Measurements from ENCODE around the gene STAT6.

STAT6 gene

GRCh38 chr12:57085999-57086492 lies 25.1 kb downstream of the STAT6 start:
- Histone ChIP-seq H3K79me2 (ENCODE audit: insufficient read depth, low read length) (peaks cover 17% of the 10 kb centered on the region), H3F3A (ENCODE audit: low read depth) (no peaks in the 10 kb centered on the region), H4K20me1 (ENCODE audit: insufficient read depth, low read length, poor library complexity, severe bottlenecking) (peaks cover under 1% of the 10 kb centered on the region), H3K4me2 (ENCODE audit: low read depth, low read length, poor library complexity, severe bottlenecking) (peak overlapping the region; percentile 92), H3K27me3 (ENCODE audit: insufficient read depth, low read length, poor library complexity, severe bottlenecking) (no peaks in the 10 kb centered on the region), H3K9ac (ENCODE audit: low read depth, low read length, poor library complexity, severe bottlenecking) (peak overlapping the region; percentile 91), H3K9me2 (replicated peaks; ENCODE audit: low read depth, low read length) (no peaks in the 10 kb centered on the region), H2AFZ (ENCODE audit: low read length) (peak overlapping the region; percentile 73), H3K4me1 (ENCODE audit: insufficient read depth, low read length, poor library complexity, severe bottlenecking) (peaks cover 20% of the 10 kb centered on the region), H3K4me3 (ENCODE audit: low read length, poor library complexity, severe bottlenecking) (peak overlapping the region; percentile 78), H3K36me3 (ENCODE audit: insufficient read depth, low read length) (no peaks in the 10 kb centered on the region), H3K9me3 (ENCODE audit: insufficient read depth, low read depth, low read length) (no peaks in the 10 kb centered on the region)
- no peak for TF ChIP-seq EZH2phosphoT487 (IDR thresholded peaks at IDR 0.05; ENCODE audit: borderline replicate concordance)

GRCh38 chr12:57080855-57081254 lies 30.3 kb downstream of the STAT6 start:
- Histone ChIP-seq H3K79me2 (ENCODE audit: insufficient read depth, low read length) (peaks cover 18% of the 10 kb centered on the region), H3K36me3 (ENCODE audit: insufficient read depth, low read length) (no peaks in the 10 kb centered on the region), H3K27me3 (ENCODE audit: insufficient read depth, low read length, poor library complexity, severe bottlenecking) (no peaks in the 10 kb centered on the region), H4K20me1 (ENCODE audit: insufficient read depth, low read length, poor library complexity, severe bottlenecking) (peaks cover 5% of the 10 kb centered on the region), H2AFZ (ENCODE audit: low read length) (no peak overlapping the region), H3K4me2 (ENCODE audit: low read depth, low read length, poor library complexity, severe bottlenecking) (no peak overlapping the region), H3K9me3 (ENCODE audit: insufficient read depth, low read depth, low read length) (no peaks in the 10 kb centered on the region), H3K9me2 (replicated peaks; ENCODE audit: low read depth, low read length) (no peaks in the 10 kb centered on the region), H3F3A (ENCODE audit: low read depth) (peaks cover 6% of the 10 kb centered on the region), H3K4me1 (ENCODE audit: insufficient read depth, low read length, poor library complexity, severe bottlenecking) (peaks cover 14% of the 10 kb centered on the region), H3K4me3 (ENCODE audit: low read length, poor library complexity, severe bottlenecking) (no peak overlapping the region), H3K9ac (ENCODE audit: low read depth, low read length, poor library complexity, severe bottlenecking) (no peak overlapping the region)
- no peak for TF ChIP-seq CTCF (conservative IDR thresholded peaks at IDR 0.05; ENCODE audit: low read length)

- Histone ChIP-seq H3K4me1 (ENCODE audit: insufficient read depth, low read length, poor library complexity, severe bottlenecking) (peaks cover 12% of the 10 kb centered on the region), H3K27me3 (ENCODE audit: insufficient read depth, low read length, poor library complexity, severe bottlenecking) (no peaks in the 10 kb centered on the region), H3K9me2 (replicated peaks; ENCODE audit: low read depth, low read length) (no peaks in the 10 kb centered on the region), H3K9me3 (ENCODE audit: insufficient read depth, low read depth, low read length) (no peaks in the 10 kb centered on the region), H3K4me2 (ENCODE audit: low read depth, low read length, poor library complexity, severe bottlenecking) (peak overlapping the region; percentile 78), H3K4me3 (ENCODE audit: low read length, poor library complexity, severe bottlenecking) (peak overlapping the region; percentile 68), H3K9ac (ENCODE audit: low read depth, low read length, poor library complexity, severe bottlenecking) (peak overlapping the region; percentile 87), H3K79me2 (ENCODE audit: insufficient read depth, low read length) (peaks cover 20% of the 10 kb centered on the region), H3F3A (ENCODE audit: low read depth) (peaks cover 6% of the 10 kb centered on the region), H2AFZ (ENCODE audit: low read length) (no peak overlapping the region), H3K36me3 (ENCODE audit: insufficient read depth, low read length) (no peaks in the 10 kb centered on the region), H4K20me1 (ENCODE audit: insufficient read depth, low read length, poor library complexity, severe bottlenecking) (peaks cover 5% of the 10 kb centered on the region)
- no peak for TF ChIP-seq CTCF (conservative IDR thresholded peaks at IDR 0.05; ENCODE audit: low read length)
- no peak for TF ChIP-seq EZH2phosphoT487 (IDR thresholded peaks at IDR 0.05; ENCODE audit: borderline replicate concordance)
Observed at GRCh38 chr12:57079821-57080220, 31.3 kb downstream of the STAT6 start.
